Liver (tissue), 9 donors: ENCODE measurements around the gene GADL1. TPM values are rescaled to one million over a fixed set of nuclear protein-coding genes. Genes with fewer than 3 reads are reported as not detected.

Experiments
- DNase-seq: peaks from one replicate; pipeline ENCODE4 v3.0.0-alpha.2; 2017; ENCODE audit warnings: low spot score
- H3K27ac ChIP-seq, 2 donors: one replicate each; pipeline ENCODE4 v1.7.0; 2013; ENCODE audit warnings: inconsistent platforms in 2 of 2, low read length in 2 of 2, control low read depth in 1 of 2, low read depth in 1 of 2, mild to moderate bottlenecking in 1 of 2
- H3K27me3 ChIP-seq, 4 donors: one replicate each; pipeline versions ENCODE4 v1.6.1 to v1.7.0; 2013; ENCODE audit warnings: low read length in 3 of 4, inconsistent platforms in 1 of 4, mild to moderate bottlenecking in 1 of 4, moderate library complexity in 1 of 4; ENCODE audit not compliant: control insufficient read depth in 4 of 4, insufficient read depth in 4 of 4
- H3K36me3 ChIP-seq, 4 donors: one replicate each; pipeline versions ENCODE4 v1.6.1 to v1.7.0; 2013; ENCODE audit warnings: low read length in 3 of 4, mild to moderate bottlenecking in 3 of 4, low read depth in 1 of 4, moderate library complexity in 1 of 4; ENCODE audit not compliant: control insufficient read depth in 4 of 4, insufficient read depth in 3 of 4
- H3K4me1 ChIP-seq, 4 donors: one replicate each; pipeline versions ENCODE4 v1.6.1 to v1.7.0; 2013; ENCODE audit warnings: low read length in 3 of 4, mild to moderate bottlenecking in 3 of 4, moderate library complexity in 1 of 4; ENCODE audit not compliant: control insufficient read depth in 4 of 4, insufficient read depth in 4 of 4
- H3K4me3 ChIP-seq, 3 donors: one replicate each; pipeline versions ENCODE4 v1.6.1 to v1.7.0; 2013; ENCODE audit warnings: low read length in 3 of 3, control low read depth in 1 of 3, low read depth in 1 of 3, mild to moderate bottlenecking in 1 of 3
- H3K9ac ChIP-seq, 2 donors: one replicate each; pipeline ENCODE4 v1.7.0; 2013; ENCODE audit warnings: low read length in 2 of 2, mild to moderate bottlenecking in 2 of 2, moderate library complexity in 2 of 2, control low read depth in 1 of 2, low read depth in 1 of 2
- H3K9me3 ChIP-seq, 4 donors: one replicate each; pipeline versions ENCODE4 v1.6.1 to v1.7.0; 2013; ENCODE audit warnings: low read length in 3 of 4; ENCODE audit not compliant: control insufficient read depth in 4 of 4
- ATF3 ChIP-seq: IDR thresholded peaks from 2 replicates; pipeline ENCODE4 v1.6.1; 2016; ENCODE audit warnings: antibody characterized with exemption
- CTCF ChIP-seq: fragments of 150-350 bp; IDR thresholded peaks from 2 replicates; pipeline ENCODE4 v1.5.1; 2017; ENCODE audit warnings: improper control_type of control experiment, low read depth, low read length; ENCODE audit not compliant: missing input control
- EGR1 ChIP-seq, 2 donors: IDR thresholded peaks; 2 replicates each; pipeline ENCODE4 v1.6.1; 2016 to 2018; ENCODE audit warnings: antibody characterized with exemption in 2 of 2, low read depth in 2 of 2
- FOXA1 ChIP-seq: IDR thresholded peaks from 2 replicates; pipeline ENCODE4 v1.6.1; 2016; ENCODE audit warnings: antibody characterized with exemption
- FOXA2 ChIP-seq: IDR thresholded peaks from 2 replicates; pipeline ENCODE4 v1.6.1; 2016; ENCODE audit warnings: antibody characterized with exemption
- HNF4G ChIP-seq: IDR thresholded peaks from 2 replicates; pipeline ENCODE4 v1.6.1; 2016; ENCODE audit warnings: antibody characterized with exemption
- JUND ChIP-seq, 2 donors: IDR thresholded peaks; 2 replicates each; pipeline ENCODE4 v1.6.1; 2016; ENCODE audit warnings: antibody characterized with exemption in 2 of 2
- MAX ChIP-seq: IDR thresholded peaks from 2 replicates; pipeline ENCODE4 v1.6.1; 2016; ENCODE audit warnings: antibody characterized with exemption
- NR2F2 ChIP-seq: IDR thresholded peaks from 2 replicates; pipeline ENCODE4 v1.6.1; 2016; ENCODE audit warnings: antibody characterized with exemption
- RAD21 ChIP-seq, 2 donors: IDR thresholded peaks; 2 replicates each; pipeline ENCODE4 v1.6.1; 2016; ENCODE audit warnings: antibody characterized with exemption in 2 of 2, mild to moderate bottlenecking in 2 of 2
- REST ChIP-seq: IDR thresholded peaks from 2 replicates; pipeline ENCODE4 v1.6.1; 2016; ENCODE audit warnings: antibody characterized with exemption, mild to moderate bottlenecking
- RXRA ChIP-seq, 2 donors: IDR thresholded peaks; 2 replicates each; pipeline ENCODE4 v1.6.1; 2017 to 2018; ENCODE audit warnings: antibody characterized with exemption in 2 of 2, mild to moderate bottlenecking in 1 of 2
- SP1 ChIP-seq: IDR thresholded peaks from 2 replicates; pipeline ENCODE4 v1.6.1; 2018; ENCODE audit warnings: antibody characterized with exemption, mild to moderate bottlenecking
- TAF1 ChIP-seq: conservative IDR thresholded peaks from 2 replicates; pipeline ENCODE4 v1.6.1; 2016; ENCODE audit warnings: antibody characterized with exemption, mild to moderate bottlenecking
- YY1 ChIP-seq: IDR thresholded peaks from 2 replicates; pipeline ENCODE4 v1.6.1; 2016; ENCODE audit warnings: antibody characterized with exemption, mild to moderate bottlenecking
- WGBS: extraction: QIAGEN DNeasy Blood & Tissue Kit; methylation state at CpG from one replicate; pipeline ENCODE4 v1.1.7; 2013; 5-methylcytosine and 5-hydroxymethylcytosine counted together
- polyA plus RNA-seq, 2 donors: library from polyadenylated mRNA; stranded (reverse) in 1 of 2; unstranded in 1 of 2; fragments of 200-250 nt in 1 of 2; fragments of >200 nt in 1 of 2; fragmentation: Nextera tagmentation in 1 of 2; extraction: Ambion mirVana in 1 of 2; gene quantifications; one replicate each; pipeline versions ENCODE4 v1.2.1 to v1.2.3, GENCODE V29; 2013 to 2015
- total RNA-seq, 2 donors: library from RNA; depleted of rRNA; stranded (reverse); fragments of >200 nt; gene quantifications; one replicate each; pipeline ENCODE4 v1.2.3, GENCODE V29; 2014
- donor health status: healthy.
- donor health status: healthy.
- donor health status: healthy.
- donor health status: healthy.
- donor health status: healthy.

The GADL1 gene
- total and polyA plus RNA-seq, 4 donors = not detected

GRCh38 chr3:30770387-30770786 lies 124.1 kb downstream of the GADL1 start:
- no peak for DNase-seq
- H3K9me3 ChIP-seq = no peaks in the 10 kb centered on the region
- H3K36me3 ChIP-seq = no peaks in the 10 kb centered on the region
- H3K27me3 ChIP-seq = no peaks in the 10 kb centered on the region
- H3K4me1 ChIP-seq = no peaks in the 10 kb centered on the region
- no peak overlapping the region for H3K4me3 ChIP-seq
- TF ChIP-seq SP1 (no peak), REST (no peak), TAF1 (no peak), FOXA1 (no peak), JUND (IDR thresholded peaks at IDR 0.05) (no peak), CTCF (no peak), RXRA (IDR thresholded peaks at IDR 0.05) (no peak), FOXA2 (no peak), NR2F2 (no peak), EGR1 (IDR thresholded peaks at IDR 0.05; ENCODE audit: low read depth in 2 of 2) (no peak), ATF3 (no peak)
- H3K9ac ChIP-seq = no peak overlapping the region
- H3K27ac ChIP-seq = no peak overlapping the region
- WGBS = 61% methylated on average over 3 of the region's 3 CpGs

- Histone ChIP-seq H3K27ac (no peak overlapping the region), H3K4me3 (no peak overlapping the region), H3K4me1 (no peaks in the 10 kb centered on the region), H3K27me3 (no peaks in the 10 kb centered on the region), H3K9ac (no peak overlapping the region), H3K36me3 (no peaks in the 10 kb centered on the region), H3K9me3 (no peaks in the 10 kb centered on the region)
- peak; percentile 73 for DNase-seq
- WGBS = 54% methylated on average over 9 of the region's 9 CpGs
- TF ChIP-seq SP1 (no peak), YY1 (no peak), RAD21 (IDR thresholded peaks at IDR 0.05) (peak; percentile 86 to 92), HNF4G (no peak), MAX (no peak), ATF3 (no peak), CTCF (peak; percentile 65), NR2F2 (no peak)
Measured at GRCh38 chr3:30768703-30769550, 125.5 kb downstream of the GADL1 start.
